ENCODE results near the gene FYN.
"Not testable (repeated sequence)": the region's sequence is repeated elsewhere in the genome, so short reads cannot be mapped to it uniquely, and the experiment has no call there.

DNA sequence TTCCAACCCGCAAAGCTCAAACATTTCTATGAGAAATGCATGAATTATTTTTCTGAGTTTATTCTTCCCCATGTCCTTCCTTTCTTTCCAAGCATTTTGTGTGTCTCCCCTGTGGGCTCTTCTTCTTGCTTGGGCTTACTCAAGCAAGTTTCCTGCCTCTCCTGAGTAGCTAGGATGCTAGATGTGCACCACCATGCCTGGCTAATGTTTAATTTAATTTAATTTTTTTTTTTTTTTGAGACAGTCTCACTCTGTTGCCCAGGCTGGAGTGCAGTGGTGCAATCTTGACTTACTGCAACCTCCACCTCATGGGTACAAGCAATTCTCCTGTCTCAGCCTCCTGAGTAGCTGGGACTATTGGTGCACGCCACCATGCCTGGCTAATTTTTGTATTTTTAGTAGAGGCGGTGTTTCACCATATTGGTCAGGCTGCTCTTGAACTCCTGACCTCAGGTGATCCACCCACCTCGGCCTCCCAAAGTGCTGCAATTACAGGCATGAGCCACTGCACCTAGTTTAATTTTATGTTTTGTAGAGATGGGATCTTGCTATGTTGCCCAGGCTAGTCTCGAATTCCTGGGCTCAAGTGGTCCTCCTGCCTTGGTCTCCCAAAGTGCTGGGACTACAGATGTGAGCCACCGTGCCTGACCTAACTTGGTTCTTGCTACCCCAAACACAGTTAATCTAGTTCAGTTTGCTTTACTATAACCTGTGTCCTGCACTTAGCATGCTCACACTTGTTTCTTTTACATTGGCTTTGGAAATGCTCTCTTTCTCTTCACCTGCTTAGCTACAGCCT, 192.2 kb downstream of the FYN start:
- TF ChIP-seq CTCF (IDR thresholded peaks at IDR 0.05; ENCODE audit: low read depth, low read length, poor library complexity, severe bottlenecking); EZH2phosphoT487 (IDR thresholded peaks at IDR 0.05; ENCODE audit: borderline replicate concordance, low read length): not testable (repeated sequence)

All from DOHH2 (cell line).